ENCODE results near the gene PTPRG. TPM values are rescaled to one million over a fixed set of nuclear protein-coding genes. Genes with fewer than 3 reads are reported as not detected.

PTPRG gene
- total RNA-seq, 1 donor from 2014 or later: 25.2 TPM

DNA sequence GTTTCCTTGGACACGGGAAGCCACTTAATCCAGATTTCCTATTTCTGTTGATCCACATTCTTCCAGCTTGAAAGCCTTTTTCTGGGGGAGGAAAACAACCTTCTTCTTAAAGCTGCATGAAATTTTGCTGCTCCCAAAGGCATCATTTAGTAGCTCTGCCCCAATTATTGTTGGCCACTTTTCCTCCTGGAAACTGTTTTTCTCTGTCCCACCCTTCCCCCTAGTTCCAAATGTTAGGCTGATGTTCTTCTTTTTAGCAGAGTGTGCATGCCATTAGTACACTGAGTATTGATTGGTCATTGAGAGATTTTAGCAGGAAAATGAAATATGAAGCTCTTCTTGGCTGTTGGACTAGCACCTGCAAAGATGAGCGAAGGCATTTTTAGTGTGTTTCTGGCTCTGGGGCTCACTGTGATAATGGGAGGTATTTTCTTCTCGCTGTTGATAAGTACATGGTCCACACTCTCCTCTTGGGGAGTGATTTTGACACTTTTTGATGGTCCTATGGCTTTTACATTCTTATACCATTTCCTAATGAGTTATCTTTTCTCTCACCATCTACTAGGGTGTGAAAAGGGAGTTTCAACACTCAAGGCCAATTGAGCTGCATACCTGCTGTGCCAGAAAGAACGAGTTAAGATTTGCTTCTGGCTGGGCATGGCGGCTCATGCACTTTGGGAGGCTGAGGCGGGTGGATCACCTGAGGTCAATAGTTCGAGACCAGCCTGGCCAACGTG lies 200.5 kb downstream of the PTPRG start:
- Histone ChIP-seq H3K27me3 (ENCODE audit: control insufficient read depth, insufficient read depth, low read length) (no peaks in the 10 kb centered on the region), H3K4me3 (ENCODE audit: low read depth, low read length) (no peak overlapping the region), H3K36me3 (ENCODE audit: control insufficient read depth, insufficient read depth, low read length) (no peaks in the 10 kb centered on the region)
- DNase-seq (ENCODE audit: low read depth): no peak
- TF ChIP-seq, protein P1, sequence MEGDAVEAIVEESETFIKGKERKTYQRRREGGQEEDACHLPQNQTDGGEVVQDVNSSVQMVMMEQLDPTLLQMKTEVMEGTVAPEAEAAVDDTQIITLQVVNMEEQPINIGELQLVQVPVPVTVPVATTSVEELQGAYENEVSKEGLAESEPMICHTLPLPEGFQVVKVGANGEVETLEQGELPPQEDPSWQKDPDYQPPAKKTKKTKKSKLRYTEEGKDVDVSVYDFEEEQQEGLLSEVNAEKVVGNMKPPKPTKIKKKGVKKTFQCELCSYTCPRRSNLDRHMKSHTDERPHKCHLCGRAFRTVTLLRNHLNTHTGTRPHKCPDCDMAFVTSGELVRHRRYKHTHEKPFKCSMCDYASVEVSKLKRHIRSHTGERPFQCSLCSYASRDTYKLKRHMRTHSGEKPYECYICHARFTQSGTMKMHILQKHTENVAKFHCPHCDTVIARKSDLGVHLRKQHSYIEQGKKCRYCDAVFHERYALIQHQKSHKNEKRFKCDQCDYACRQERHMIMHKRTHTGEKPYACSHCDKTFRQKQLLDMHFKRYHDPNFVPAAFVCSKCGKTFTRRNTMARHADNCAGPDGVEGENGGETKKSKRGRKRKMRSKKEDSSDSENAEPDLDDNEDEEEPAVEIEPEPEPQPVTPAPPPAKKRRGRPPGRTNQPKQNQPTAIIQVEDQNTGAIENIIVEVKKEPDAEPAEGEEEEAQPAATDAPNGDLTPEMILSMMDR (IDR thresholded peaks at IDR 0.05; ENCODE audit: insufficient read depth, low read length, poor library complexity, severe bottlenecking): no peak

GRCh38 chr3:61765157-61765876 lies 203.9 kb downstream of the PTPRG start:
- TF ChIP-seq, protein P1 (IDR thresholded peaks at IDR 0.05; ENCODE audit: insufficient read depth, low read length, poor library complexity, severe bottlenecking): no peak
- no peaks in the 10 kb centered on the region for H3K36me3 ChIP-seq (ENCODE audit: control insufficient read depth, insufficient read depth, low read length)
- no peak for DNase-seq (ENCODE audit: low read depth)
- H3K27me3 ChIP-seq (ENCODE audit: control insufficient read depth, insufficient read depth, low read length): no peaks in the 10 kb centered on the region
- H3K4me3 ChIP-seq (ENCODE audit: low read depth, low read length): no peak overlapping the region

DNA sequence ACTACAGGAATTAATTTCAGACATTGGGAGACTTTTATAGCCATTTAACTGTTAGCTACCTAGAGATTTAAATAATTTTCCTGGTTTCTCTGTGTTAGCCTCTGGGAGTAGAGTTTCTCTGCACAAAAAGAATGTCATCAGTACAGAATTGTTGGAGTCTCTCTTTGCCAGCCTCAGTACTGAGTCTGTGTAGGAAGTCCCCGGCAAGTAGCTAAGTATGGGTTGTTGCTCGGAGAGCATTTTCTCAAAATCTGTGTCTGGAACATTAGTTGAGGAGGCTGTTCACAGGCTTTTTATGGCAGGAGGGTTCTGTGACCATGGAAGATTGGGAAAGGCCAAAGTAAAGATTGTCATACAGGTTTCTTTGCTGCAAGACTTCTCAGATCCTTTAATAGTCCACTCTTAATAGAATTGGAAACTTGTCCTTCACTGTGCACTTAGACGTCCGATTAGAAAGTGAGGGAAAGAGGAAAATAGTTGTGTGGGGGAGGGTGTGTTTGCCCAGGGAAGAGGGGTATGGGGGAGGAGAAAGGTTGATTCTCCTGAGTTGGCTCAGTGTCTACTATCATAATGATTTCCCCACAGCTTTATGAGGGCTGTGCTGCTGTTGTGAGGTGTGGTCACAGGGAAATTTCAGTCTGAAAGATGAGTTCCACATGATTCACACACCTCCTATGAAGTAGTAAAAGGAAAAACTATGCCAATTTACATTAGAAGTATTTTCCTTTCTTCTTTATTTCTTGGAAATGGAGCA lies 207.1 kb downstream of the PTPRG start:
- no peak for DNase-seq (ENCODE audit: low read depth)
- no peak overlapping the region for H3K4me3 ChIP-seq (ENCODE audit: low read depth, low read length)
- TF ChIP-seq, protein P1 (IDR thresholded peaks at IDR 0.05; ENCODE audit: insufficient read depth, low read length, poor library complexity, severe bottlenecking): no peak
- no peaks in the 10 kb centered on the region for H3K36me3 ChIP-seq (ENCODE audit: control insufficient read depth, insufficient read depth, low read length)
- H3K27me3 ChIP-seq (ENCODE audit: control insufficient read depth, insufficient read depth, low read length): no peaks in the 10 kb centered on the region

- Histone ChIP-seq H3K27me3 (ENCODE audit: control insufficient read depth, insufficient read depth, low read length) (no peaks in the 10 kb centered on the region), H3K36me3 (ENCODE audit: control insufficient read depth, insufficient read depth, low read length) (no peaks in the 10 kb centered on the region), H3K4me3 (ENCODE audit: low read depth, low read length) (no peak overlapping the region)
- no peak for DNase-seq (ENCODE audit: low read depth)
- TF ChIP-seq, protein P1 (IDR thresholded peaks at IDR 0.05; ENCODE audit: insufficient read depth, low read length, poor library complexity, severe bottlenecking): no peak
Observed at GRCh38 chr3:61769266-61769990, 208.1 kb downstream of the PTPRG start.

- H3K36me3 ChIP-seq (ENCODE audit: control insufficient read depth, insufficient read depth, low read length): no peaks in the 10 kb centered on the region
- DNase-seq (ENCODE audit: low read depth): no peak
- TF ChIP-seq, protein P1 (IDR thresholded peaks at IDR 0.05; ENCODE audit: insufficient read depth, low read length, poor library complexity, severe bottlenecking): no peak
- H3K4me3 ChIP-seq (ENCODE audit: low read depth, low read length): no peak overlapping the region
- H3K27me3 ChIP-seq (ENCODE audit: control insufficient read depth, insufficient read depth, low read length): no peaks in the 10 kb centered on the region
Observed at GRCh38 chr3:61771976-61772375, 210.6 kb downstream of the PTPRG start.
